Retinal pigment epithelial cell (primary cell): ENCODE data around the gene HBG2.
A peak's percentile ranks its signal among the peaks of the same experiment; 100 is the strongest.

Experiments
- DNase-seq: peaks from one replicate; pipeline ENCODE4 v3.0.0-alpha.2; 2010; ENCODE audit warnings: low read depth
- H3K4me3 ChIP-seq: 2 replicates; pipeline ENCODE4 v1.5.1; 2011; ENCODE audit warnings: mild to moderate bottlenecking, low read length, control low read depth, moderate library complexity
- TF ChIP-seq, protein P1 (sequence below): conservative IDR thresholded peaks from 2 replicates; pipeline ENCODE4 v1.5.1; 2011; ENCODE audit warnings: low read depth, low read length, control low read depth, inconsistent platforms

Gene HBG2

GRCh38 chr11:5223146-5223545 is 31.4 kb downstream of the HBG2 start:
- no peak for DNase-seq
- TF ChIP-seq, protein P1, sequence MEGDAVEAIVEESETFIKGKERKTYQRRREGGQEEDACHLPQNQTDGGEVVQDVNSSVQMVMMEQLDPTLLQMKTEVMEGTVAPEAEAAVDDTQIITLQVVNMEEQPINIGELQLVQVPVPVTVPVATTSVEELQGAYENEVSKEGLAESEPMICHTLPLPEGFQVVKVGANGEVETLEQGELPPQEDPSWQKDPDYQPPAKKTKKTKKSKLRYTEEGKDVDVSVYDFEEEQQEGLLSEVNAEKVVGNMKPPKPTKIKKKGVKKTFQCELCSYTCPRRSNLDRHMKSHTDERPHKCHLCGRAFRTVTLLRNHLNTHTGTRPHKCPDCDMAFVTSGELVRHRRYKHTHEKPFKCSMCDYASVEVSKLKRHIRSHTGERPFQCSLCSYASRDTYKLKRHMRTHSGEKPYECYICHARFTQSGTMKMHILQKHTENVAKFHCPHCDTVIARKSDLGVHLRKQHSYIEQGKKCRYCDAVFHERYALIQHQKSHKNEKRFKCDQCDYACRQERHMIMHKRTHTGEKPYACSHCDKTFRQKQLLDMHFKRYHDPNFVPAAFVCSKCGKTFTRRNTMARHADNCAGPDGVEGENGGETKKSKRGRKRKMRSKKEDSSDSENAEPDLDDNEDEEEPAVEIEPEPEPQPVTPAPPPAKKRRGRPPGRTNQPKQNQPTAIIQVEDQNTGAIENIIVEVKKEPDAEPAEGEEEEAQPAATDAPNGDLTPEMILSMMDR, result no peak
- no peak overlapping the region for H3K4me3 ChIP-seq

GRCh38 chr11:5210376-5210885 is 44.1 kb downstream of the HBG2 start:
- DNase-seq, result no peak
- no peak overlapping the region for H3K4me3 ChIP-seq
- TF ChIP-seq, protein P1, result no peak

DNA sequence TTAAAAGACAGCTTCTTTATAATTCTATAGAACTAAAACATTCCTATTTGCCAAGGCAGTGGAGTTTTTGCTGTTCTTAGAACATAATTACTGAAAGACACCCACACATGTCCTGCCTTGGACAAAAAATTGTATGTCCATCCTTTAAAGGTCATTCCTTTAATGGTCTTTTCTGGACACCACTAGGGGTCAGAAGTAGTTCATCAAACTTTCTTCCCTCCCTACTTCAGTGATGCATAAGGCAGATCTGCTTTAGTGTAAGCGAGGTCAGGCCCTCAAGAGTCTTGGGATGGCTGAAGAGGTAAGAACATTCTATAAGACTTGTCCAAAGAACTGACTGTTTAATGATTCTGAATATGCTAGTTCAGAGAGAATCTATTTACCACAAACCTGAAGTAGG is 49.8 kb downstream of the HBG2 start:
- no peak overlapping the region for H3K4me3 ChIP-seq
- DNase-seq, result peak; percentile 20
- TF ChIP-seq, protein P1, result peak; percentile 67

GRCh38 chr11:5203366-5203765 is 51.2 kb downstream of the HBG2 start:
- TF ChIP-seq, protein P1, result no peak
- DNase-seq, result no peak
- no peak overlapping the region for H3K4me3 ChIP-seq
